ENCODE results near the gene EXOC3L2.

Gene EXOC3L2

GRCh38 chr19:45217957-45218334 is 27.3 kb downstream of the EXOC3L2 start:
- DNase-seq, result no peak

GRCh38 chr19:45217193-45217956 is 27.8 kb downstream of the EXOC3L2 start:
- no peak for DNase-seq

- DNase-seq, result no peak
Measured at GRCh38 chr19:45216667-45217066, 28.5 kb downstream of the EXOC3L2 start.

- no peak for DNase-seq
Measured at GRCh38 chr19:45215391-45216191, 29.6 kb downstream of the EXOC3L2 start.

GRCh38 chr19:45213031-45213430 is 32.2 kb downstream of the EXOC3L2 start:
- no peak for DNase-seq

GRCh38 chr19:45211751-45212381 is 33.3 kb downstream of the EXOC3L2 start:
- DNase-seq, result peak; percentile 67

- no peak for DNase-seq
Measured at GRCh38 chr19:45206328-45206727, 38.9 kb downstream of the EXOC3L2 start.

- DNase-seq, result no peak
Measured at GRCh38 chr19:45205810-45206209, 39.4 kb downstream of the EXOC3L2 start.

- no peak for DNase-seq
Measured at GRCh38 chr19:45202637-45203036, 42.6 kb downstream of the EXOC3L2 start.

GRCh38 chr19:45200568-45200967 is 44.6 kb downstream of the EXOC3L2 start:
- DNase-seq, result peak; percentile 64

- no peak for DNase-seq
Measured at GRCh38 chr19:45195764-45196163, 49.4 kb downstream of the EXOC3L2 start.

GRCh38 chr19:45191375-45191774 is 53.8 kb downstream of the EXOC3L2 start:
- no peak for DNase-seq

- no peak for DNase-seq
Measured at GRCh38 chr19:45189971-45190370, 55.2 kb downstream of the EXOC3L2 start.

- peak; percentile 18 for DNase-seq
Measured at GRCh38 chr19:45187421-45188100, 57.6 kb downstream of the EXOC3L2 start.

GRCh38 chr19:45186509-45187334 is 58.5 kb downstream of the EXOC3L2 start:
- DNase-seq, result no peak

GRCh38 chr19:45184115-45184514 is 61.1 kb downstream of the EXOC3L2 start:
- no peak for DNase-seq

- DNase-seq, result no peak
Measured at GRCh38 chr19:45182758-45183157, 62.4 kb downstream of the EXOC3L2 start.

GRCh38 chr19:45180936-45181335 is 64.3 kb downstream of the EXOC3L2 start:
- no peak for DNase-seq

- DNase-seq, result no peak
Measured at GRCh38 chr19:45179892-45180370, 65.3 kb downstream of the EXOC3L2 start.

GRCh38 chr19:45179072-45179891 is 65.9 kb downstream of the EXOC3L2 start:
- DNase-seq, result no peak

Measured in GDM1 (cell line).